Esophagus squamous epithelium (tissue), 4 donors: ENCODE results near the gene CACNG4.

Experiments used
- POLR2A ChIP-seq, 4 donors: fragments of 450-650 bp; IDR thresholded peaks; one replicate each; pipeline ENCODE4 v1.6.1; 2017; ENCODE audit warnings: antibody characterized with exemption in 4 of 4, mild to moderate bottlenecking in 4 of 4, moderate library complexity in 3 of 4
- TF ChIP-seq, protein P1 (sequence below), 6 experiments: fragments of 450-650 bp in 4 of 6; fragments of 200-600 bp in 2 of 6; sonication (generic) in 2 of 6; IDR thresholded peaks; one replicate each; pipeline ENCODE4 v1.5.1; 2016 to 2019; ENCODE audit warnings: antibody characterized with exemption in 6 of 6, mild to moderate bottlenecking in 4 of 6, moderate library complexity in 4 of 6

DNA sequence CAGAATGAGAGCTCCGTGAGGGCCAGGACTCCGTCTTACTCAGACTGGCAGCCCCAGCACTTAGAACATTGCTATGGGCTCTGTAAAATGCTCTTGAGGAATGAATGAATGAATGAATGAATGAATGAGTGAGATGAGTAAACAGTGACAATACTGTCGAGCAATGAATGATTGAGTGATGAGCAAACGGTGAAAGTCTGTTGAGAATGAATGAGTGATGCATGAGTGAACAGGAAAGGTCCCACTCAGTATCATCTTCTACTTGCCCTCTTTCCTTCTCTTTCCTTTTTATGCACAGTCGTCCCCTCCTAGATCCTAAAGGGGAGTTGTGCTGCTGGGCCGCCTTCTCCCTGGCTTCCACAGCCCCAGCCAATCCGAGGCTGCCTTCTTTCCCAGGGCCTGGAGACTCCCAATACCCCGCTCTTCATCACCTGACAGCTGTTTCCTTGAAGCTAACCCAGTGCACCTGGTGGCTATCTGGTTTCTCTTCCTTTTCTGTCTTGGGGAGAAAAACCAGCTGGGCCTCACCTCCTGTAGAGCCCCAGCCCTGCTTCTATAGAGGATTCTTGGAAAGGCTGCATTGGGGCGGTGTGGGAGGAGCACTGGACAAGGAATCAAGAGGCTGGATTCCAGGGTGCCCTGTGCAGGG, 47.1 kb downstream of the CACNG4 start:
- TF ChIP-seq POLR2A (IDR thresholded peaks at IDR 0.05): no peak
- TF ChIP-seq, protein P1, sequence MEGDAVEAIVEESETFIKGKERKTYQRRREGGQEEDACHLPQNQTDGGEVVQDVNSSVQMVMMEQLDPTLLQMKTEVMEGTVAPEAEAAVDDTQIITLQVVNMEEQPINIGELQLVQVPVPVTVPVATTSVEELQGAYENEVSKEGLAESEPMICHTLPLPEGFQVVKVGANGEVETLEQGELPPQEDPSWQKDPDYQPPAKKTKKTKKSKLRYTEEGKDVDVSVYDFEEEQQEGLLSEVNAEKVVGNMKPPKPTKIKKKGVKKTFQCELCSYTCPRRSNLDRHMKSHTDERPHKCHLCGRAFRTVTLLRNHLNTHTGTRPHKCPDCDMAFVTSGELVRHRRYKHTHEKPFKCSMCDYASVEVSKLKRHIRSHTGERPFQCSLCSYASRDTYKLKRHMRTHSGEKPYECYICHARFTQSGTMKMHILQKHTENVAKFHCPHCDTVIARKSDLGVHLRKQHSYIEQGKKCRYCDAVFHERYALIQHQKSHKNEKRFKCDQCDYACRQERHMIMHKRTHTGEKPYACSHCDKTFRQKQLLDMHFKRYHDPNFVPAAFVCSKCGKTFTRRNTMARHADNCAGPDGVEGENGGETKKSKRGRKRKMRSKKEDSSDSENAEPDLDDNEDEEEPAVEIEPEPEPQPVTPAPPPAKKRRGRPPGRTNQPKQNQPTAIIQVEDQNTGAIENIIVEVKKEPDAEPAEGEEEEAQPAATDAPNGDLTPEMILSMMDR (IDR thresholded peaks at IDR 0.05): no peak
